ENCODE results near the gene LTC4S. TPM values are rescaled to one million over a fixed set of nuclear protein-coding genes. Genes with fewer than 3 reads are reported as not detected.
A peak's percentile ranks its signal among the peaks of the same experiment; 100 is the strongest.

The LTC4S gene
- total and polyA plus RNA-seq, 2 experiments from 2014 or later: 1.6 to 3.7 TPM

- peaks cover 5% of the 10 kb centered on the region; the same call in 1 of the 2 replicates for H3K36me3 ChIP-seq (ENCODE audit: low read depth)
- peaks cover 39% of the 10 kb centered on the region for H3K79me2 ChIP-seq (ENCODE audit: insufficient read depth)
- no peaks in the 10 kb centered on the region for H3K9me3 ChIP-seq (ENCODE audit: low read depth)
- 0 out of 2 replicates have a peak overlapping the region, but pooled peaks have one; percentile 7 for H2AFZ ChIP-seq
- no peaks in the 10 kb centered on the region for H4K20me1 ChIP-seq (ENCODE audit: insufficient read depth)
- H3K27ac ChIP-seq: peak overlapping the region; percentile 64
- no peaks in the 10 kb centered on the region for H3K9me2 ChIP-seq (ENCODE audit: insufficient read depth)
- H3K9ac ChIP-seq: peak overlapping the region; percentile 85
- H3K4me2 ChIP-seq (ENCODE audit: unreplicated experiment): peak overlapping the region; percentile 87
- 31 to 41% methylated on average over 7 to 9 of the region's 9 CpGs for WGBS, 2 experiments (ENCODE audit: low coverage in 1 of 2, low lambda C conversion rate in 2 of 2, missing lambda C conversion rate in 2 of 2)
- in situ Hi-C loops (cut with MboI): no loop called here
- H3F3A ChIP-seq (ENCODE audit: insufficient read depth): no peaks in the 10 kb centered on the region
- no peak for DNase-seq
- TF ChIP-seq EZH2 (IDR thresholded peaks at IDR 0.05; ENCODE audit: insufficient read depth, poor library complexity, severe bottlenecking) (no peak), EZH2phosphoT487 (IDR thresholded peaks at IDR 0.05; ENCODE audit: insufficient read depth, low read depth) (no peak)
- peak overlapping the region; percentile 84 for H3K4me3 ChIP-seq
- no peaks in the 10 kb centered on the region for H3K27me3 ChIP-seq (replicated peaks; ENCODE audit: insufficient read depth)
- peaks cover 17% of the 10 kb centered on the region for H3K4me1 ChIP-seq (ENCODE audit: insufficient read depth)
Measured at GRCh38 chr5:179805070-179805528, 11.3 kb downstream of the LTC4S start.

GRCh38 chr5:179805529-179806249 lies 11.9 kb downstream of the LTC4S start:
- Histone ChIP-seq H4K20me1 (ENCODE audit: insufficient read depth) (no peaks in the 10 kb centered on the region), H3K79me2 (ENCODE audit: insufficient read depth) (peaks cover 39% of the 10 kb centered on the region), H2AFZ (peak overlapping the region; percentile 61; the same call in 1 of the 2 replicates), H3K4me3 (peak overlapping the region; percentile 84), H3K36me3 (ENCODE audit: low read depth) (peaks cover 5% of the 10 kb centered on the region; the same call in 1 of the 2 replicates), H3K4me1 (ENCODE audit: insufficient read depth) (peaks cover 17% of the 10 kb centered on the region), H3K27ac (peak overlapping the region; percentile 64), H3K4me2 (ENCODE audit: unreplicated experiment) (peak overlapping the region; percentile 87), H3K9me3 (ENCODE audit: low read depth) (no peaks in the 10 kb centered on the region), H3K27me3 (replicated peaks; ENCODE audit: insufficient read depth) (no peaks in the 10 kb centered on the region), H3F3A (ENCODE audit: insufficient read depth) (peaks cover 1% of the 10 kb centered on the region; the same call in 1 of the 2 replicates), H3K9me2 (ENCODE audit: insufficient read depth) (no peaks in the 10 kb centered on the region), H3K9ac (peak overlapping the region; percentile 85)
- DNase-seq: peak; percentile 82
- in situ Hi-C loops (cut with MboI): no loop called here
- WGBS, 2 experiments (ENCODE audit: low coverage in 1 of 2, low lambda C conversion rate in 2 of 2, missing lambda C conversion rate in 2 of 2): 1 to 3% methylated on average over 25 to 48 of the region's 65 CpGs
- TF ChIP-seq EZH2 (IDR thresholded peaks at IDR 0.05; ENCODE audit: insufficient read depth, poor library complexity, severe bottlenecking): no peak
- TF ChIP-seq EZH2phosphoT487 (IDR thresholded peaks at IDR 0.05; ENCODE audit: insufficient read depth, low read depth): no peak

- H3F3A ChIP-seq (ENCODE audit: insufficient read depth): peaks cover 4% of the 10 kb centered on the region; the same call in 1 of the 2 replicates
- peaks cover 17% of the 10 kb centered on the region for H3K4me1 ChIP-seq (ENCODE audit: insufficient read depth)
- peak within 1 kb of the TSS; percentile 84 for H3K4me3 ChIP-seq
- DNase-seq: peak; percentile 93
- peak within 1 kb of the TSS; percentile 64 for H3K27ac ChIP-seq
- H3K36me3 ChIP-seq (ENCODE audit: low read depth): no peaks in the 10 kb centered on the region; the same call in 1 of the 2 replicates
- in situ Hi-C loops (cut with MboI): no loop called here
- H3K79me2 ChIP-seq (ENCODE audit: insufficient read depth): peaks cover 39% of the 10 kb centered on the region
- H3K9me3 ChIP-seq (ENCODE audit: low read depth): no peaks in the 10 kb centered on the region
- H3K4me2 ChIP-seq (ENCODE audit: unreplicated experiment): peak within 1 kb of the TSS; percentile 87
- WGBS, 2 experiments (ENCODE audit: low coverage in 1 of 2, low lambda C conversion rate in 2 of 2, missing lambda C conversion rate in 2 of 2): 1% methylated on average over 13 to 55 of the region's 108 CpGs
- peak within 1 kb of the TSS; percentile 80 for H2AFZ ChIP-seq
- no peak for TF ChIP-seq EZH2phosphoT487 (IDR thresholded peaks at IDR 0.05; ENCODE audit: insufficient read depth, low read depth)
- TF ChIP-seq EZH2 (IDR thresholded peaks at IDR 0.05; ENCODE audit: insufficient read depth, poor library complexity, severe bottlenecking): no peak
- no peaks in the 10 kb centered on the region for H3K9me2 ChIP-seq (ENCODE audit: insufficient read depth)
- H3K9ac ChIP-seq: peak within 1 kb of the TSS; percentile 85
- H3K27me3 ChIP-seq (replicated peaks; ENCODE audit: insufficient read depth): no peaks in the 10 kb centered on the region
- no peaks in the 10 kb centered on the region for H4K20me1 ChIP-seq (ENCODE audit: insufficient read depth)
Measured at GRCh38 chr5:179806250-179807048, 12.7 kb downstream of the LTC4S start, which contains the start of gene MGAT4B. TSS of gene MGAT4B (minus strand) at chr5:179806866. CDS start at chr5:179806583, 283 bp downstream.

- Histone ChIP-seq H3K27ac (no peak overlapping the region), H3K9ac (no peak overlapping the region), H3K36me3 (ENCODE audit: low read depth) (no peaks in the 10 kb centered on the region; the same call in 1 of the 2 replicates), H3K4me3 (no peak overlapping the region), H3F3A (ENCODE audit: insufficient read depth) (peaks cover 4% of the 10 kb centered on the region; the same call in 1 of the 2 replicates), H4K20me1 (ENCODE audit: insufficient read depth) (no peaks in the 10 kb centered on the region), H3K4me2 (ENCODE audit: unreplicated experiment) (no peak overlapping the region), H3K79me2 (ENCODE audit: insufficient read depth) (no peaks in the 10 kb centered on the region), H3K9me3 (ENCODE audit: low read depth) (no peaks in the 10 kb centered on the region), H2AFZ (no peak overlapping the region), H3K27me3 (replicated peaks; ENCODE audit: insufficient read depth) (no peaks in the 10 kb centered on the region), H3K9me2 (ENCODE audit: insufficient read depth) (no peaks in the 10 kb centered on the region), H3K4me1 (ENCODE audit: insufficient read depth) (0 out of 2 replicates have a peak, but pooled peaks cover 1% of the 10 kb centered on the region)
- TF ChIP-seq EZH2phosphoT487 (IDR thresholded peaks at IDR 0.05; ENCODE audit: insufficient read depth, low read depth) (no peak), EZH2 (IDR thresholded peaks at IDR 0.05; ENCODE audit: insufficient read depth, poor library complexity, severe bottlenecking) (no peak)
- in situ Hi-C loops (cut with MboI): no loop called here
- 95% methylated on average over 27 of the region's 27 CpGs for WGBS, 2 experiments (ENCODE audit: low coverage in 1 of 2, low lambda C conversion rate in 2 of 2, missing lambda C conversion rate in 2 of 2)
- no peak for DNase-seq
Measured at GRCh38 chr5:179812135-179812825, 18.5 kb downstream of the LTC4S start.

Measured in GM23248 (cell line).